Ishikawa (cell line): ENCODE results near the gene CALCB.

Source experiments
- EP300 ChIP-seq: IDR thresholded peaks from 2 replicates; pipeline ENCODE4 v1.6.1; 2012; ENCODE audit warnings: borderline replicate concordance
- RAD21 ChIP-seq: IDR thresholded peaks from 2 replicates; pipeline ENCODE4 v1.6.1; 2012; ENCODE audit warnings: low read depth
- REST ChIP-seq: IDR thresholded peaks from 2 replicates; pipeline ENCODE4 v1.6.1; 2012; ENCODE audit warnings: low read depth, mild to moderate bottlenecking
- ZBTB7A ChIP-seq: IDR thresholded peaks from 2 replicates; pipeline ENCODE4 v1.6.1; 2012; ENCODE audit warnings: low read depth
- TF ChIP-seq, protein P1 (sequence below): IDR thresholded peaks from 2 replicates; pipeline ENCODE4 v1.6.1; 2012

GRCh38 chr11:15093432-15093831 is 20.0 kb downstream of the CALCB start:
- TF ChIP-seq, protein P1, sequence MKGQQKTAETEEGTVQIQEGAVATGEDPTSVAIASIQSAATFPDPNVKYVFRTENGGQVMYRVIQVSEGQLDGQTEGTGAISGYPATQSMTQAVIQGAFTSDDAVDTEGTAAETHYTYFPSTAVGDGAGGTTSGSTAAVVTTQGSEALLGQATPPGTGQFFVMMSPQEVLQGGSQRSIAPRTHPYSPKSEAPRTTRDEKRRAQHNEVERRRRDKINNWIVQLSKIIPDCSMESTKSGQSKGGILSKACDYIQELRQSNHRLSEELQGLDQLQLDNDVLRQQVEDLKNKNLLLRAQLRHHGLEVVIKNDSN = no peak
- TF ChIP-seq RAD21 = no peak
- TF ChIP-seq EP300 = no peak
- TF ChIP-seq REST = no peak
- TF ChIP-seq ZBTB7A = no peak
